Activated CD8-positive, alpha-beta T cell treated with anti-CD3 and anti-CD28 coated beads for 36 hours (primary cell): ENCODE results near the gene HNRNPUL1. TPM values are rescaled to one million over a fixed set of nuclear protein-coding genes. Genes with fewer than 3 reads are reported as not detected.

Experiments
- ATAC-seq: fragments of 200-7000 bp; cut with Tn5 transposase; one replicate; pipeline ENCODE4 v1.10.0; 2021; ENCODE audit warnings: mild to moderate bottlenecking, moderate library complexity
- CTCF ChIA-PET: fragments of 350-600 bp; sonication (Branson Sonifier 250); formaldehyde crosslinking; loops from one replicate; lab custom pipeline; 2021; ENCODE audit warnings: antibody characterized with exemption; lab: Charles Lee
- POLR2A ChIA-PET: fragments of 350-600 bp; sonication (Branson Sonifier 250); formaldehyde crosslinking; loops from one replicate; lab custom pipeline; 2021; ENCODE audit warnings: antibody characterized with exemption; lab: Charles Lee
- DNase-seq: peaks from one replicate; pipeline ENCODE4 v3.0.0-alpha.2; 2020
- H3K27ac Mint-ChIP-seq: one replicate; pipeline ENCODE4 v1.8.0; 2021; ENCODE audit warnings: mild to moderate bottlenecking, mixed read lengths
- H3K27me3 Mint-ChIP-seq: one replicate; pipeline ENCODE4 v1.8.0; 2021; ENCODE audit warnings: mixed read lengths
- H3K36me3 Mint-ChIP-seq: one replicate; pipeline ENCODE4 v1.8.0; 2021; ENCODE audit warnings: low read depth, mixed read lengths
- H3K4me1 Mint-ChIP-seq: one replicate; pipeline ENCODE4 v1.8.0; 2021; ENCODE audit warnings: low read depth, mixed read lengths
- H3K4me3 Mint-ChIP-seq: one replicate; pipeline ENCODE4 v1.8.0; 2021; ENCODE audit warnings: mild to moderate bottlenecking, moderate library complexity, mixed read lengths
- H3K9me3 Mint-ChIP-seq: one replicate; pipeline ENCODE4 v1.8.0; 2021; ENCODE audit warnings: mixed read lengths
- intact Hi-C: fragments of 100-400 bp; cut with micrococcal nuclease; formaldehyde crosslinking; loops from one replicate; pipeline ENCODE4 v1.10.0; 2022
- total RNA-seq, 2 experiments: library from RNA; stranded (reverse); gene quantifications; one replicate each; pipeline ENCODE4 v1.2.3, GENCODE V29; 2021
- TF ChIP-seq, protein P1 (sequence below): fragments of 200-600 bp; IDR thresholded peaks from one replicate; pipeline ENCODE4 v1.8.0; 2022; ENCODE audit warnings: antibody characterized with exemption, mild to moderate bottlenecking

HNRNPUL1 gene
- total RNA-seq, 2 experiments from 2014 or later, result 257 to 259 TPM

DNA sequence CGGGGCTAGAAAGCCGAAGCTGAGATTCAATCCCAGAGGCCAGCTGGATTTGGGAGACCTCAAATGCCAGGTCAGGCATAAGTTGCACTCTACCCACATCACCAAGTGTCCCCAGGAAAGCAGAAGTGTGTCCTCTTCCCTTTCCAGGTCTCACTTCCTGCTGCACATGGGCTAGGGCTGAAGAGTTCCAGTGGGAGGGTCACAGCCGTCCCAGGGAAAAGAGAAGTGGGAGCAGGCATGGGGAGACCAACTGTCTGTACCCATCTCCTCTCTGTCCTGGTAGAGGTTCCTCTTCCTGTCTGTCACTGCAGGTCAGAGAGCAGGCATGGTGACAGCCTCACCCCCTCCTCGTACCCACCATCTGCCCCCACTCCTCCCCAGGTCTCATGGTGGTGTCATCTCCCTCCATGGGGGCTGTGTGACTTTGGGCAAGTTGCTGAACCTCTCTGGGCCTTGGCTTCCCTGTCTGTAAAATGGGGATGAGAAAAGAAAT, 30.4 kb upstream of the HNRNPUL1 start:
- intact Hi-C loops, result no loop called here
- POLR2A ChIA-PET, result no interaction called here

GRCh38 chr19:41234512-41235168, 29.5 kb upstream of the HNRNPUL1 start:
- intact Hi-C loops, result no loop called here
- POLR2A ChIA-PET, result interaction anchor here (0.8 kb wide), 1 partner anchor 29 kb away, joined by 4 read pairs; the partner anchor contains the start of gene HNRNPUL1
- Mint-ChIP-seq H3K27ac (no peak overlapping the region), H3K4me1 (no peaks in the 10 kb centered on the region), H3K27me3 (no peaks in the 10 kb centered on the region), H3K9me3 (no peaks in the 10 kb centered on the region), H3K4me3 (no peak overlapping the region), H3K36me3 (no peaks in the 10 kb centered on the region)
- DNase-seq, result no peak
- CTCF ChIA-PET, result no interaction called here
- TF ChIP-seq, protein P1, sequence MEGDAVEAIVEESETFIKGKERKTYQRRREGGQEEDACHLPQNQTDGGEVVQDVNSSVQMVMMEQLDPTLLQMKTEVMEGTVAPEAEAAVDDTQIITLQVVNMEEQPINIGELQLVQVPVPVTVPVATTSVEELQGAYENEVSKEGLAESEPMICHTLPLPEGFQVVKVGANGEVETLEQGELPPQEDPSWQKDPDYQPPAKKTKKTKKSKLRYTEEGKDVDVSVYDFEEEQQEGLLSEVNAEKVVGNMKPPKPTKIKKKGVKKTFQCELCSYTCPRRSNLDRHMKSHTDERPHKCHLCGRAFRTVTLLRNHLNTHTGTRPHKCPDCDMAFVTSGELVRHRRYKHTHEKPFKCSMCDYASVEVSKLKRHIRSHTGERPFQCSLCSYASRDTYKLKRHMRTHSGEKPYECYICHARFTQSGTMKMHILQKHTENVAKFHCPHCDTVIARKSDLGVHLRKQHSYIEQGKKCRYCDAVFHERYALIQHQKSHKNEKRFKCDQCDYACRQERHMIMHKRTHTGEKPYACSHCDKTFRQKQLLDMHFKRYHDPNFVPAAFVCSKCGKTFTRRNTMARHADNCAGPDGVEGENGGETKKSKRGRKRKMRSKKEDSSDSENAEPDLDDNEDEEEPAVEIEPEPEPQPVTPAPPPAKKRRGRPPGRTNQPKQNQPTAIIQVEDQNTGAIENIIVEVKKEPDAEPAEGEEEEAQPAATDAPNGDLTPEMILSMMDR, result no peak
- ATAC-seq, result no peak

More for the DNA sequence above, 30.4 kb upstream of the HNRNPUL1 start:
- Mint-ChIP-seq H3K27me3 (no peaks in the 10 kb centered on the region), H3K27ac (no peak overlapping the region), H3K4me3 (no peak overlapping the region), H3K4me1 (no peaks in the 10 kb centered on the region), H3K36me3 (no peaks in the 10 kb centered on the region), H3K9me3 (no peaks in the 10 kb centered on the region)
- DNase-seq (no peak), ATAC-seq (no peak)
- TF ChIP-seq, protein P1, result no peak
- CTCF ChIA-PET, result no interaction called here

GRCh38 chr19:41235480-41235879, 28.7 kb upstream of the HNRNPUL1 start:
- intact Hi-C loops, result no loop called here
- H3K36me3 Mint-ChIP-seq, result no peaks in the 10 kb centered on the region
- H3K27me3 Mint-ChIP-seq, result no peaks in the 10 kb centered on the region
- H3K9me3 Mint-ChIP-seq, result no peaks in the 10 kb centered on the region
- no peak for ATAC-seq
- H3K4me1 Mint-ChIP-seq, result no peaks in the 10 kb centered on the region
- DNase-seq, result no peak
- ChIA-PET CTCF (no interaction called here), POLR2A (interaction anchor here (0.8 kb wide), 1 partner anchor 28 kb away, joined by 4 read pairs; the partner anchor contains the start of gene HNRNPUL1)
- TF ChIP-seq, protein P1, result no peak
- no peak overlapping the region for H3K4me3 Mint-ChIP-seq
- no peak overlapping the region for H3K27ac Mint-ChIP-seq

- ChIA-PET POLR2A (no interaction called here), CTCF (no interaction called here)
- H3K27me3 Mint-ChIP-seq, result no peaks in the 10 kb centered on the region
- no peaks in the 10 kb centered on the region for H3K9me3 Mint-ChIP-seq
- H3K4me3 Mint-ChIP-seq, result no peak overlapping the region
- intact Hi-C loops, result no loop called here
- no peak overlapping the region for H3K27ac Mint-ChIP-seq
- ATAC-seq (no peak), DNase-seq (no peak)
- H3K36me3 Mint-ChIP-seq, result no peaks in the 10 kb centered on the region
- no peaks in the 10 kb centered on the region for H3K4me1 Mint-ChIP-seq
- TF ChIP-seq, protein P1, result no peak
Observed at GRCh38 chr19:41238244-41238643, 25.9 kb upstream of the HNRNPUL1 start.

- H3K27ac Mint-ChIP-seq, result no peak overlapping the region
- POLR2A ChIA-PET, result no interaction called here
- no peak for ATAC-seq
- CTCF ChIA-PET, result no interaction called here
- H3K4me3 Mint-ChIP-seq, result no peak overlapping the region
- no peak for DNase-seq
- intact Hi-C loops, result no loop called here
- TF ChIP-seq, protein P1, result no peak
- no peaks in the 10 kb centered on the region for H3K27me3 Mint-ChIP-seq
- H3K36me3 Mint-ChIP-seq, result no peaks in the 10 kb centered on the region
- H3K9me3 Mint-ChIP-seq, result no peaks in the 10 kb centered on the region
- H3K4me1 Mint-ChIP-seq, result no peaks in the 10 kb centered on the region
Observed at GRCh38 chr19:41239363-41239762, 24.8 kb upstream of the HNRNPUL1 start.
